ENCODE measurements around the gene NDFIP1.
"Not testable (repeated sequence)": the region's sequence is repeated elsewhere in the genome, so short reads cannot be mapped to it uniquely, and the experiment has no call there.

Gene NDFIP1

GRCh38 chr5:142080248-142080647 is 28.3 kb upstream of the NDFIP1 start:
- TF ChIP-seq CTCF (IDR thresholded peaks at IDR 0.05; ENCODE audit: insufficient read depth, missing control alignments), result no peak
- FAIRE-seq (no peak), DNase-seq (ENCODE audit: insufficient read length, low spot score) (no peak)

- FAIRE-seq, result no peak
- TF ChIP-seq CTCF (IDR thresholded peaks at IDR 0.05; ENCODE audit: insufficient read depth, missing control alignments), result no peak
- DNase-seq (ENCODE audit: insufficient read length, low spot score), result no peak
Measured at GRCh38 chr5:142082182-142082781, 26.3 kb upstream of the NDFIP1 start.

GRCh38 chr5:142086229-142086628 is 22.4 kb upstream of the NDFIP1 start:
- FAIRE-seq (no peak), DNase-seq (ENCODE audit: insufficient read length, low spot score) (no peak)
- no peak for TF ChIP-seq CTCF (IDR thresholded peaks at IDR 0.05; ENCODE audit: insufficient read depth, missing control alignments)

GRCh38 chr5:142086679-142087078 is 21.9 kb upstream of the NDFIP1 start:
- DNase-seq (ENCODE audit: insufficient read length, low spot score) (no peak), FAIRE-seq (no peak)
- no peak for TF ChIP-seq CTCF (IDR thresholded peaks at IDR 0.05; ENCODE audit: insufficient read depth, missing control alignments)

- no peak for FAIRE-seq
- no peak for TF ChIP-seq CTCF (IDR thresholded peaks at IDR 0.05; ENCODE audit: insufficient read depth, missing control alignments)
- DNase-seq (ENCODE audit: insufficient read length, low spot score), result no peak
Measured at GRCh38 chr5:142087920-142088679, 20.5 kb upstream of the NDFIP1 start.

GRCh38 chr5:142088855-142089479 is 19.6 kb upstream of the NDFIP1 start:
- FAIRE-seq; DNase-seq (ENCODE audit: insufficient read length, low spot score): not testable (repeated sequence)

GRCh38 chr5:142091012-142091411 is 17.6 kb upstream of the NDFIP1 start:
- TF ChIP-seq CTCF (IDR thresholded peaks at IDR 0.05; ENCODE audit: insufficient read depth, missing control alignments), result no peak
- no peak for DNase-seq (ENCODE audit: insufficient read length, low spot score)
- FAIRE-seq, result no peak

Data from D721Med (cell line).